ENCODE data around the gene MDM2. TPM values are rescaled to one million over a fixed set of nuclear protein-coding genes. Genes with fewer than 3 reads are reported as not detected.

MDM2 gene
- total RNA-seq, result 92.9 TPM

DNA sequence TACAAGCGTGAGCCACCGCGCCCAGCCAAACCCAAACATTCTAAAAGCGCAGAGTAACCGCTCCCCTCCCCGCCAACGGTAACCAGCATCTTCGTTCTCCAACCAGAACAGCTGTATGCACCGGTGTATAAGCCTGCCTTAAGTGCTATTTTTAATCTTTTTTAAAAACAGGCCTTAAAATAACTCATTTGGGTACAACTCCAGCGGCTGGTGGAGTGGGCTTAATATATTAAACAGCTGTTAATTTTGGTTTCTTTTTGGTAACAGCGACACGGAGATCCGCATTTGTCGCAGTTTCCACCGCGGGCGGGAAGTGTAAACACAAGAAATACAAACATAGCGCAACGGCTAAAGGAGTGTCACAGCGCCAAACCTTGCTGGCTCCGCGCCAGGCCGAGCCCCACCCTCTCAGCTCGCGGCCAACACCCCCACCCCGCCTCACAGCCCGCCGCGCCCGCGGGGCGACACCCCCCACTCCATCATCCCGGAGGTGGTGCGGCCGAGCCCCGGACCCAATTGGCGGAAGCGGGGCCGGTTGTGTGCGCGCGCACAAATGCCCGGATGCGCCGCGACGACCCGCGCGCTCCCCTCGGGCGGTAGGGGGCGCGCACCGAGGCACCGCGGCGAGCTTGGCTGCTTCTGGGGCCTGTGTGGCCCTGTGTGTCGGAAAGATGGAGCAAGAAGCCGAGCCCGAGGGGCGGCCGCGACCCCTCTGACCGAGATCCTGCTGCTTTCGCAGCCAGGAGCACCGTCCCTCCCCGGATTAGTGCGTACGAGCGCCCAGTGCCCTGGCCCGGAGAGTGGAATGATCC, at the start of gene MDM2:
Gene MDM2, plus strand, starts transcription at position 602 of the 812 bp plus-strand sequence. CDS start 301 bp downstream, outside the sequence.
- ATAC-seq, result peak; percentile 94

DNA sequence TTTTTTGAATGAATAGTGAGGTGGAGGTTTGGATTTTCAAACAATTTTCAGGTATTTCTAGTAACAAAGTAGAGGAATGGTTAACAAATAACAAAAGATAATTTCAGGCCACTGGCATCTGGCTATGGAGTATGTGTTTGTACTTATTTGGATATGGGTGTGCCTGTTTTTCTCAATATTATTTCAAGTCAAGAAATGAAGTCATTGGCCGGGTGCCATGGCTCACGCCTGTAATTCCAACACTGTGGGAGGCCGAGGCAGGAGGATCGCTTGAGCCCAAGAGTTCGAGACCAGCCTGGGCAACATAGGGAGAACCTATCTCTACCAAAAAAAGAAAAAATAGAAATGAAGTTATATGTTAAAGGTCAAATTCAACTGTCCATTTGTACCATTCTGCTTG, 48.1 kb upstream of the MDM2 start:
- ATAC-seq, result no peak

DNA sequence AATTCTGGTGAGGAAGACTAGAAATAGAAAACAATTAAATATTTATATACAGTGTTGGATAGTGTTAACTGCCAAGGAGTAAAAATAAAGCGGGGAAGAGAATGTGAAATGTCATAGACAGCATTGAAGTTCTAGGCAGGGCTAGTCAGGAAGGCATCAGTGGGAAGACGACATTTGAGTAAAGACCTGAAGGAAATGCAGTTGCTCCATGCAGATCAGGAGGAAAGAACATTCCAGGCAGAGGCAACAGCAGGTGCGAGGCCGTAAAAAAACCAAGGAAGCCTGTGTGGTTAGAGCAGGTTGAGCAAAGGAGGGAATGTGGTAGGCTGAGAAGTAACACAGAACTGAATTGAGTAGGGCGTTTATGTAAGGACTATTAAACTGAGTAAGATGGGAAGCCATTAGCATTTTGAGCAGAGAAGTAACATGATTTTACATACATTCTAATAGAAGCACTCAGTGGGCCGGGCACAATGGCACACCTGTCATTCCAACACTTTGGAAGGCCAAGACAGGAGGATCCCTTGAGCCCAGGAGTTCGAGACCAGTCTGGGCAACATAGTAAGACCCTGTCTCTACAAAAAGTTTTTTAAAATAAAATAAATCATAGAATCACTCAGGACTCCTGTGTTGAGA, 47.1 kb upstream of the MDM2 start:
- no peak for ATAC-seq

DNA sequence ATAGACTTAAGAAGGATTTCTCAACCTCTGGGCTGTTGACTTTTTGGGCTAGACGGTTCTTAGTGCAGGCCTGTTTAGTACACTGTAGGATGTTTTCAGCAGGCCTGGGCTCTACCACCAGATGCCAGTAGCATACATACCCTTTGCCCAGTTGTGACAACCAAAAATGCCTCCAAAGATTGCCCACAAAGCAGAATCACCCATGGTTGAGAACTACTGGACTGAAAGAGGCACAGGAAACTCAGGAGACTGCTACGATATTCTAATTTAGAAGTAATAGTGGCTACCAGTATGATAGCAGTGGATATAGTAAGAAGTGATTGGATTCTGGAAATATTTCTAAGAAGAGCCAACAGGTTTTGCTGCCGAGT, 46.5 kb upstream of the MDM2 start:
- ATAC-seq, result no peak

DNA sequence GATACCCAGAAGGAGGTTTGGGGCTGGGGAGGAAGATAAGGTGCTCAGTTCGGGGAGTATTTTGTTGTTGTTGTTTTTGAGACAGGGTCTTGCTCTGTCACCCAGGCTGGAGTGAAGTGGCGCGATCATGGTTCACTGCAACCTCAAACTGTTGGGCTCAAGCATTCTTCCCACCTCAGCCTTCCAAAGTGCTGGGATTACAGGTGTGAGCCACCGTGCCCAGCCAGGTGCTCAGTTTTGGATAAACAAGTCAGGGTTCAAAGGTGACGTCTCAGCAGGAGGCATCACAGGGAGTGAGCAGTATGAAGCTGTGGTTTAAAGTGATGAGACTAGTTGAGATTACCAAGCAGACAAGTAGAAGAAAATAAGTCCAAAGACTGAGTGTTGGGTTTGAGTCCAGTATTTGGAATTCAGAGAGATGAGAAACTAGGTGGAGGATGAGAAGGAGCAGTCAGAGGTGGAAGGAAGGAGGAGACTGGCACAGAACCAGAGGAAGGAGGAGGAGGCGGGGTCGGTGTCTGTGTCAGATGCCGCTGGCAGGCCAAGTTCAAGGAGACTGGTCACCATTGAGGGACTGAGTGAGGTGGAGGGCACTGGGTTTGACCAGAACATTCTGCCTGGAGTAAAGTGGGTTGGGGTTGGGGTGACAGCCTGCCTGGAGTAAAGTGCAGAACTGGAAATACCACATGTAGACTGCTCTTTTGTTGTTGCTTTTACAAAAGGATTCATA, 45.9 kb upstream of the MDM2 start:
- peak; percentile 33 for ATAC-seq

DNA sequence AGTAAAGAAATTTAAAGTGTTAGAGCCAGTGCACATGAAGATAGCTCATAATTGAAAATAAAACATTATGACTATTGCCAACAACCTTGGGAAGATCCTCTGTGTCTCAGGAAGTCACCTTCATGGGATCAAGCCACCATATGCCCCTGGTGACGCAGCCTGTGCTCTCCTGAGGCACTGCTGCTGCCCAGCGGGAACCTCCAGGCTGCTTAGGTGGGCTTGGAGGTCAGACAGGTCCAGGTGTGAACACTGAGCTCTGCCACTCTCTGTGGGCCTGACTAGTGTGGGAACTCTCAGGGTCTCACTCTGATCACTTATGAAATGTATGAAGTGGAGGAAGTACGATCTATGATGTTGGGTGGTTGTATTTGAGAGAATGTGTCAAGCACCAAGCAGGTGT, 45.3 kb upstream of the MDM2 start:
- no peak for ATAC-seq

DNA sequence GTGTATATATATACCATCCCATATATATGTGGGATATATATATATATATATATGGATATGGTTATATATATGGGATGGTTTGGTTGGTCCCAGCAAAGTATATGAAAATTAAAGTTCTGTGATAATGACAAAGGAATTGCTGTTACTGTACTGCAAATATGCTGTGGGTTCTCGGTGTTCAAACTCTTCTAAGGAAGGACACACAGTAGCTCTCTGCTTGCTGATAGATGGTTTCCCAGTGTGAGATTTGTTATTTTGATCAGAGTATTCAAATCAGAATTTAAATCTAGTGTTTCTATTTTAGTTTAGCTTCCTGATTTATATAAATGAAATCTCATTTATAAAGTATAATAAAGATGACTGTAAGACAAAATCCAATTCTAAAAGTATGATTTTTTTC, 42.3 kb upstream of the MDM2 start:
- ATAC-seq, result no peak

DNA sequence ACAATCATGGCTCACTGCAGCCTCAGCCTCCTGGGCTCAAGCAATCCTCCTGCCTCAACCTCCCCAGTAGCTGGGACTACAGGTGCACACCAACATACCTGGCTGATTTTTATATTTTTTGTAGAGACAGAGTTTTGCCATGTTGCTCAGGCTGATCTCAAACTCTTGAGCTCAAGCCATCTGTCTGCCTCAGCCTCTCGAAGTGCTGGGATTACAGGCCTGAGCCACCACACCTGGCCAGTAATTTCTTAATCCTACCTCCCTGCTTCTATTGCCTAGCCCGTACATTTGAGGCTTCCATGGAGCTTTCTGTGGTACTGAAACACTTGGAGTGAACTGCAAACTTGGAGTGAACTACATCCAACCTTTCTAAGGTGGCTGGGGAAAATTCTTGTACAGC, 41.3 kb upstream of the MDM2 start:
- ATAC-seq, result no peak

DNA sequence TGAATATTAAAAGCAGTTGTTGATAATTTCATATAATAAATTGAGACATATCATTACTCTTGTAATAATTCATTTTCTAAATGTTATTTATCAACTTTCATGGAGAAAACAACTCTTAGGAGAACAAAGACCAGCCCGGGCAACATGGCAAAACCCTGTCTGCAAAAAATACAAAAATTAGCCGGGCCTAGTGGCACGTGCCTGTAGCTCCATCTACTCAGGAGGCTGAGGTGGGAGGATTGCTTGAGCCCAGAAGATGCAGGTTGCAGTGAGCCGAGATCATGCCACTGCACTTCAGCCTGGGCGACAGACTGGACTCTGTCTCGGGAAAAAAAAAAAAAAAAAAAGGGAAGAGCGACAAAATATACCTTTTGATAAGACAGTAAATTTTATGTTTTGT, 40.8 kb upstream of the MDM2 start:
- no peak for ATAC-seq

DNA sequence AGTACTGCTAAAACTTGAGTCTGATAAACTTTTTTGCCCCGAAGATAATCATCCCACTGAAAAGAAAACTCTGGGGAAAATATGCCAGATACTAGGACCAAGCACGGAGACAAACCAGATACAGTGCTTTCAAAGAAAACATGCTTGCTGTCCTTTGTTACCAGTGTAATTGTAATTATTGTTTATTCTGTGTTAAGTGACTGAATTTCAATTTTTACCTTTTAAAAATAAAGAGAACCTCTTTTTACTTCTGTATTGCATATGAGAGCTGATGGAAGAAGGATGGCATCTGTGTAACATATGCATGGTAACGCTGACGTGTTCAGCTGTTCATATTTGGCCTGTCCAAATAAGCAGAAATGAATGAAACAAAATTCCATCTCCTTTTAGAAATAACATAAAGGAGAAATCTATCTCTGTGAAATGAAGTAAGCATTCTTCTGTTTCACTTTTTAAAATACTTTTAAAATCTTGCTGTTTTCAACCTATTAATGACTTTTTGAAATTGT, 39.5 kb upstream of the MDM2 start:
- ATAC-seq, result no peak

DNA sequence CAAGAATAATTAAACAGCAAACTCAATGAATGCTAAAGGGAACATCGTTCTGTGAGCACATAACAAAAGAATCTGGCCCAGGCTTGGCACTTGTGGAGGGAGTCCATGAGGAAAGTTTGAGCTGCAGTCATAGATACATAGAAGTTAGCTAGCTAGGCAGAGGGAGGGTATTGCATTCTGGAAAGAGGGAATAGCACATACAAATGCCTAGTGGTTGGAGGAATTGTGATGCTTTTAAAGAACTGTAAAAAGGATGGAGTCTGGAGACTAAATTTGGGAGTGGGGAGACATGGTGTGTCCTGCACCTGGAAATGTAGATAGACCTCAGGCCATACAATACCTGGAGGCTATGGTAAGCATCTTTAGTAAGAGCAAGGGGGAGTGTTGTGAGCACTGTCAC, 38.0 kb upstream of the MDM2 start:
- ATAC-seq, result no peak

DNA sequence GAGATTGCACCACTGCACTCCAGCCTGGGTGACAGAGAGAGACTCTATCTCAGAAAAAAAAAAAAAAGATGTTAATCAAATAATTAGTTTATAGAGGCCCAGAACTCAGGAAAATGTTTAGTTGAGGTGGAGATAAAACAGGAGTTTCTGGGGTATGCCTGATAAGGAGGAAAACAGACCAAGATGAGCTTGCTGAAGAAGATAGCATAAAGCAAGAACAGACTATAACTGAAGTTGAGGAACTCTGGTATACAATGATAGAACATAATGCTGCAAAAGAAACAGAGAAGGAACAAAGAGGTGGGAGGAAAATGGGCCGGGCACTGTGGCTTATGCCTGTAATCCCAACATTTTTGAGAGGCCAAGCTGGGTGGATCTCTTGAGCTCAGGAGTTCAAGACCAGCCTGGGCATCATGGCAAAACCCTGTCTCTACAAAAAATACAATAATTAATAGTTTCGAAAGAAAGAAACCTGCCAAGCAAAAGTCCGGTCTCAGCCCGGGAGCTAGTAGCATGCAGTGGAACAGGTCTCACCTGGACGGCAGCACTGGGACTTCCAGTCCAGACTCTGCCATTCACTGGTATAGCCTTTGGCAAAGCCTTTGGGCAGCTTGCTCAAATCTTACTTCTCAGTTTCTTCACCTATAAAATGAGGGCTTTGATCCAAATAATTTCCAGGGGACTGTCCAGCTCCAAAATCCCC, 36.6 kb upstream of the MDM2 start:
- ATAC-seq, result no peak

DNA sequence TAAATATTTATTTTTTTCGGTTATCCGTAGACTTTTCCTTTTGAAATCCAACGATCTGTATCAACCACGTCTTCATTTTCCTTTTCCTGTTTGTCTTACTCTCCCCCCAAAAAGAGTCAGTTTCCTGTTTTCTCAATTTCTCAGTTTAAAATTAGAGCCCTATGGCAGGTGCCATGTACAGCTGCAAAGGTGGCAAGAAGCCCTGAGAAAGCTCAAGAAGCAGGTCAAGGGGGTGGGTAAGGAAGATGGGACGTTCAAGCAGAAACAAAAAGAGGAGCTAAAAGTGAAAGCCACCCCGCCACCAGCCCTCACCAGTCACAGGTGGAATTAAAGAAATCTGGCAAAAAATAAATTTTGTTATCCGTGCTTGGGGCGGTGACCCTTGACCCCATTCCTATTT, 35.3 kb upstream of the MDM2 start:
- ATAC-seq, result no peak

DNA sequence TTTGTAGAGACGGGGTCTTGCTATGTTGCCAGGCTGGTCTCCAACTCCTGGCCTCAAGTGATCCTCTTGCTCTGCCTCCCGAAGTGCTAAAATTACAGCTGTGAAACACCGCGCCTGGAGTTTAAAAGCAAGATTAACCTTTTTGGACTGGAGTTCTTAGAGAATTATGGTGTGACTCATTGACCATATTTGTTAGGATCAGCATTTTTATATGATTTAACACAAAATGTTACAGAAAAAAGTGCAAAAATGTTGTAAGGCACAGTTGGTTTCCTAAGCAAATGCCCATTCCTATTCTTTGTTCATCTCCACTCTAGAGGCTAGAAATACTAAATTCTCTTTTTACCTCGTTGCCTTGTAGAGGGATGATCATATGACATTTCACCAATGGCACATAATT, 34.4 kb upstream of the MDM2 start:
- ATAC-seq, result no peak

DNA sequence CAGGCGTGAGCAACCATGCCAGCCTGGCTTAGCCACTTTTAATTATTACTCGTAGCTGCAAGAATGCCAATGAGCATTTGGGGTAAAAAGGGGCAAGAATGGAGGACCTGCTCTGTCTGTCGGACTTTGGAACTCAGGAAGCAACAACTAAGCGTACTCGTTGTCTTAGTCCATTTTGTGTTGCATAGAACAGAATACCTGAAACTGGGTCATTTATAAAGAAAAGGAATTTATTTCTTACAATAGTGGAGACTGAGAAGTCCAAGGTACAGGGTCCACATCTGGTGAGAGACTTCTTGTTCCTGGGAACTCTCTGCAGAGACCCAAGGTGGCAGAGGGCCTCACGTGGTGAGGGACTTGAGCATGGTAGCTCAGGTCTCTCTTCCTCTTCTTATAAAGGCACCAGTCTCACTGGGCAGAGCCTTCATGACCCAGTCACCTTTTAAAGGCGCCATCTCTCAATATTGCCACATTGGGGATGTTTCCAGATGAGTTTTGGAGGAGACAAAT, 32.8 kb upstream of the MDM2 start:
- no peak for ATAC-seq

DNA sequence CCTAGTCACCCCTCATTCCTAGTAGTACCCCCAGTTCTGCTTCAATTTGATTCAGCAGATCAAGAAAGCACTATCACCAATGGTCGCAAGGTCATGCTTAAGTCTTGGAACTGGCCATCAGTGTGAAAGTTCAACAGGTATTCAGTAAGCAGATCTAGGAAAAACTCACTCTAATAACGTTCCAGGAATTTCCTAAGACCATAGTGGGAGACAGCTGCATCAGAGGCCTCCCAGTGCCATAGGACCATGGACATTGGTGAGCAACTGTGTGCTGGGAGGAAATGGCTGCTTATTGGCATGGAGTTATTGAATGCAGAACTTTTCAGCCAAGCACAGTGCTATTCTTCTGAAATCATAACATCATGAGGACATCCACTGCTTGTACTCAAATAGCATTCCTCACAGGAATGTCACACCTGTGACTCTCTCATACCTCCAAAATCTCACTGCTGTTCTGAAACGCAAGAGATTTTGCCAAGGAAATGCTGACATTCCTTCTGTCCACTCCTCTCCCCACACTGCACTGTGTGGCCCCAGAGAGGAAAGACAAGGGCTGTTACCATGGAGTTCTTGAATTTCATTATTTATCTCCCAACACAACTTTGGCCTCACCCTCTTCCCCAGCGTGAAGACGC, 30.9 kb upstream of the MDM2 start:
- peak; percentile 23 for ATAC-seq

DNA sequence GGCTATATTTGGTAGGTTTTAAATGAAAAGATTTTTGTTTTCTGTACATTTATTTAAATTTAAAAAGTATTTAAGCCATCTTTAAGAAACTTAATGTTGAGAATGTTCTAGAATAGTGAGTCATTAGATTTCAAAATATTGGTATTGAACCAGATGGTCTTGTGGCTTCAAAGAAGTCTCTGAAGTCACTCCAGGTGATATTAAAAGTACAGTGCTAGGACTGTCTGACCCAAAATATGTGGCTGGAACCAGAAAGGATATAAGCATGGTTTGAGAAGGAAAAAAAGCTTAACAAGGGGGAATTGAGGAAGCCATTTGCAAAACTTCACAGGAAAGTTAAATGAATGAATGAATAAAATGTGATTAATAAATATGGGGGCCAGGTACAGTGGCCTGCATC, 28.7 kb upstream of the MDM2 start:
- ATAC-seq, result no peak

DNA sequence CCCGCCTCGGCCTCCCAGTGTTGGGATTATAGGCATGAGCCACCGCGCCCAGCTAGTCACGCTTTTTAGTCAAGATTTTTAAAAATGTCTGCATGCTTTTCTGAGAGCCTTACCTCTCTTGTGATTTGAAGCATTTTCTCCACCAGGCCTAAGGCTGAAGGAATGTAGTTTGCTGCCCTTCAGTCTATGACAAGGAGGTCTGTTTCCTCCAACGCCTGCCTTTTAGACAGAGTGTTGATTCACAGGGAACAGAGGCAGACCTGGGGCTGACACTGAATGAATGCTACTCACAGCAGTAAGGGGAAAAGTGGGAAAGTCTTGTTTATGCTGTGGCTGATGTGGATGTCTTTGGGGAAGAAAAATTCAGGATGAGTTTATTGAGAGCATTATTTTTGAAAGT, 27.2 kb upstream of the MDM2 start:
- ATAC-seq, result no peak

DNA sequence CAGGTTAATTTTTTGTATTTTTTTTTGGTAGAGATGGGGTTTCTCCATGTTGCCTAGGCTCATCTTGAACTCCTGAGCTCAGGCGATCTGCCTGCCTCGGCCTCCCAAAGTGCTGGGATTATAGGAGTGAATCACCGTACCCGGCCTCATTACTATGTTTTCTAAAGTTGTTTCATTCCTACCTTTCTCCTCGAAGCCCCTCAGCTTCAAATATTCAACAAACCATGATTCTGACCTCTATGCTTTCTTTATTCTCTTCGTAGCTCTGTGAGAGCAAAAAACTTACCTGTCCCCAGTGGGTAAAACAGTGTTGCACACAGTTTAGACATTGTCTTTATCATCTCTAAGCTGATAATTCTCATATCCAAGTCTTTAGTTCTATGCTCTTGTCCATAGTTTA, 26.2 kb upstream of the MDM2 start:
- no peak for ATAC-seq

DNA sequence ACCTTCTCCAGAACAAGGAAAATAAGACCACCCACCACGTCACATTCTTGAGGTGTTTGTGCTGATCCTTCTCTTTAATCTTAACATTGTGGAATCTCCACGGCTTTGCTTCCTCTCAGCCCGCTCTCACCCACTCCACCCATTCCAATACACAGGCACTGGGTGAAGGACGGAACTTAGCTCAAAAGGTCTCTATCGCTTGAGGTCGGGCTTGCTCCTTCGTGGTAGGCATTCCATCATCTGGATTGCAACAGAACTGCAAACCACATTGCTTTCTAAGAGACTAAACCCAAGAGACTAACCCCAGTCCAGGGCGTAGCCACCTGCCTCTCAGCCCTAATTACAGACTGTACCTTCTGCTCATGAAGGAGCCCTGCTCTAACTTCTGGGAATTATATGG, 24.0 kb upstream of the MDM2 start:
- ATAC-seq, result no peak

DNA sequence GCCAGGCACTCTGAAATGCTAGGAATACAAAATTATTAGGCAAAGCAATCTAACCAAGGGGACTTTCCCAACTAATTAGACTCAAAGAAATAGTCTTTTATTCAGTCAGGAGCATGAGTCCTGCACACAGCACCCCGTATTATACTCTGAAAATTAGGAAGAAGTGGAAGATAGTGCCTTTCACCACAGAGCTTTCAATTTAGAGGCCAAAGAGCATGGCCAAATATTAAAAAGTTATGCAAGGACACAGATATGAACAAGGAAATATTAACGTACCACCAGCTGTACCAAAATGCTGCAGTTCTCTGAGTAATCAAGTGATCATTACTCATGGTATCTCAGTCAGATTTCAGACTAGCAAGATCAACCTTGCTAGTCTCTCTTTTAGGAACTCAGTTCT, 22.6 kb upstream of the MDM2 start:
- peak; percentile 32 for ATAC-seq

DNA sequence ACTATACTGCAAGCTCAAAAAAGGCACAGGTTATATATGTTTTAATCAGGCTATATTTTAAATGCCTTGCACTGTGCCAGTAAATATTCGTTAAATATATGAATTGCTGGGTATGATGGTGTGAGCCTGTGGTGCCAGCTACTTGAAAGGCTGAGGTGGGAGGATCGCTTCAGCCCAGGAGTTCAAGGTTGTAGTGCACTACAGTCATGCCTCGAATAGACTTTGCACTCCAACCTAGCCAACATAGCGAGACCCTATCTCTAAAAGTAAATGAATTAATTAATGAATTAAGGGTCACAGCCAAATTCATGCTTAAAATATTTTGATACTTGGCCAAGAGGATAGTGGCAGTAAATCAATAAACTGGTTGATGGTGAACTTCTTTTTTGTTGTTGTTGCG, 22.2 kb upstream of the MDM2 start:
- ATAC-seq, result no peak

Measured in esophagus mucosa (tissue), 1 donor.